Measurements from ENCODE around the gene MEOX1.

Gene MEOX1

GRCh38 chr17:43591001-43591400 lies 70.7 kb downstream of the MEOX1 start:
- DNase-seq (ENCODE audit: low read depth), result no peak
